ENCODE data around the gene SLC25A13. TPM values are rescaled to one million over a fixed set of nuclear protein-coding genes. Genes with fewer than 3 reads are reported as not detected.
"Not testable (repeated sequence)": the region's sequence is repeated elsewhere in the genome, so short reads cannot be mapped to it uniquely, and the experiment has no call there.

Gene SLC25A13, protein sequence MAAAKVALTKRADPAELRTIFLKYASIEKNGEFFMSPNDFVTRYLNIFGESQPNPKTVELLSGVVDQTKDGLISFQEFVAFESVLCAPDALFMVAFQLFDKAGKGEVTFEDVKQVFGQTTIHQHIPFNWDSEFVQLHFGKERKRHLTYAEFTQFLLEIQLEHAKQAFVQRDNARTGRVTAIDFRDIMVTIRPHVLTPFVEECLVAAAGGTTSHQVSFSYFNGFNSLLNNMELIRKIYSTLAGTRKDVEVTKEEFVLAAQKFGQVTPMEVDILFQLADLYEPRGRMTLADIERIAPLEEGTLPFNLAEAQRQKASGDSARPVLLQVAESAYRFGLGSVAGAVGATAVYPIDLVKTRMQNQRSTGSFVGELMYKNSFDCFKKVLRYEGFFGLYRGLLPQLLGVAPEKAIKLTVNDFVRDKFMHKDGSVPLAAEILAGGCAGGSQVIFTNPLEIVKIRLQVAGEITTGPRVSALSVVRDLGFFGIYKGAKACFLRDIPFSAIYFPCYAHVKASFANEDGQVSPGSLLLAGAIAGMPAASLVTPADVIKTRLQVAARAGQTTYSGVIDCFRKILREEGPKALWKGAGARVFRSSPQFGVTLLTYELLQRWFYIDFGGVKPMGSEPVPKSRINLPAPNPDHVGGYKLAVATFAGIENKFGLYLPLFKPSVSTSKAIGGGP
- 10.5 TPM for total RNA-seq
- long read RNA-seq, partial matches to known transcripts, result 1 of 8 reads
- long read RNA-seq, other reads (novel, unspliced or antisense), result 3 of 8 reads

- peak; percentile 98 for DNase-seq (ENCODE audit: low spot score)
- intact Hi-C loops (cut with DNase I), result loop anchor here (5.0 kb wide), 3 partner anchors 70 to 385 kb away; partner anchors contain the start of gene SEM1
Measured at GRCh38 chr7:96321658-96322372, at the start of gene SLC25A13. SLC25A13 (minus strand) TSS chr7:96322098; CDS start chr7:96321956, 142 bp downstream.

DNA sequence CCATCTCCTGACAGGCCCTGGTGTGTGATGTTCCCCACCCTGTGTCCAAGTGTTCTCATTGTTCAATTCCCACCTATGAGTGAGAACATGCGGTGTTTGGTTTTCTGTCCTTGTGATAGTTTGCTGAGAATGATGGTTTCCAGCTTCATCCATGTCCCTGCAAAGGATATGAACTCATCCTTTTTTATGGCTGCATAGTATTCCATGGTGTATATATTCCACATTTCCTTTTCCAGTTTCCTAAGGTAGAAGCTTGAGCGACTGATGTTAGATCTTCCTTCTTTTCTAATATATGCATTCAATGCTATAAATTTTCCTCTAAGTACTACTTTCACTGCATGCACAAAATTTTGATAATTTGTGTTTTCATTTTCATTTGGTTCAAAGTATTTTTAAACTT is 44.0 kb upstream of the SLC25A13 start:
- DNase-seq (ENCODE audit: low spot score); intact Hi-C loops (cut with DNase I): not testable (repeated sequence)

DNA sequence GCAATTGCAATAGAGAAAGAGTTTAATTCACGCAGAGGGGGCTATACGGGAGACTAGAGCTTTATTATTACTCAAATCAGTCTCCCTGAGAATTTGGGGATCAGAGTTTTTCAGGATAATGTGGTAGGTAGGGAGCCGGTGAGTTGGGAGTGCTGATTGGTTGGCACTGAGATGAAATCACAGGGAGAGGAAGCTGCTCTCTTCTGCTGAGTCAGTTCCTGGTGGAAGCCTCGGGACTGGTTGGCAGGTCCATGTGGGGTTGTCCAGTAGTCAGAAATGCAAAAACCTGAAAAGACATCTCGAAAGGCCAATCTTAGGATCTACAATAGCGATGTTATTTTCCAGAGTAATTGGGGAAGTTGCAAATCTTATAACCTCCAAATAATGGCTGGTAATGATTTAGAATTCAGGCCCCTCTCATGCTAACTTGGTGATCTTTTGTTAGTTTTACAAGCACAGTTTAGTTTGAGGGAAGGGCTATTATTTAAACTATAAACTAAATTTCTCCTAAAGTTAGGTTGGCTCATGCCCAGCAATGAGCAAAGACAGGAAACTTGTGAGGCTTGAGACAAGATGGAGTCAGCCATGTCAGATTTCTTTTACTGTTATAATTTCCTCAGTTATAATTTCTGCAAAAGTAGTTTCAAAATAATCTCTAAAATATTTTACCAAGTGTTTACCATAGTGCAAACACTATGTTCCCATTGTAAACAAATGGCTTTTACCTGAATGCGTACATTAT is 39.4 kb upstream of the SLC25A13 start:
- intact Hi-C loops (cut with DNase I), result no loop called here
- DNase-seq (ENCODE audit: low spot score), result no peak

GRCh38 chr7:96359876-96360275 is 38.0 kb upstream of the SLC25A13 start:
- DNase-seq (ENCODE audit: low spot score), result no peak
- intact Hi-C loops (cut with DNase I), result no loop called here

- intact Hi-C loops (cut with DNase I); DNase-seq (ENCODE audit: low spot score): not testable (repeated sequence)
Measured at GRCh38 chr7:96358236-96358971, 36.5 kb upstream of the SLC25A13 start.

DNA sequence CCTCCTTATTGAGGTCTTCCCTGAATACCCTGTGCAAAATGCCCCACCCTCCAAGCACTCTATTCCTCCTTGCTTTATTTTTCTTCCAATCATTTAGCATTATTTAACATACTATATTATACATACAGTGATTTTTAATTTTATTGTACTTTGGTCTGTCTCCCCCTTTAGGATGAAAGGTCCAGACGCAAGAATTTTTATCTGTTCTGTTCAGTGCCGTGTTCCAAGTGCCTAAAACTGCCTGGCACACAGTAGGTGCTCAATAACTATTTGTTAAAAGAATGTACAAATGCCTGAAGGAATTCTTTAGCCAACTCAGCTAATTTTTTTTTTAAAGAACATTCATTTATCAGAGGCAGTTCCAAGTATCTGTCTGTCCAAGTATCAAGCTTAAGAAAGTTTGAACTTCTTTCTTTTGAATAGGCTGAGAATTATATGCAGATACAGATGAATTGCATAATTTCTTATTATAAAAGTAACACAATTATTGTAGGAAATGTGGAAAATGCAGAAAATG is 34.1 kb upstream of the SLC25A13 start:
- DNase-seq (ENCODE audit: low spot score), result no peak
- intact Hi-C loops (cut with DNase I), result no loop called here

GRCh38 chr7:96354881-96355280 is 33.0 kb upstream of the SLC25A13 start:
- intact Hi-C loops (cut with DNase I), result no loop called here

GRCh38 chr7:96349572-96349971 is 27.7 kb upstream of the SLC25A13 start:
- intact Hi-C loops (cut with DNase I), result no loop called here
- no peak for DNase-seq (ENCODE audit: low spot score)

More at GRCh38 chr7:96354881-96355280, 33.0 kb upstream of the SLC25A13 start:
- DNase-seq (ENCODE audit: low spot score), result no peak

- intact Hi-C loops (cut with DNase I), result no loop called here
Measured at GRCh38 chr7:96347471-96347870, 25.6 kb upstream of the SLC25A13 start.

DNA sequence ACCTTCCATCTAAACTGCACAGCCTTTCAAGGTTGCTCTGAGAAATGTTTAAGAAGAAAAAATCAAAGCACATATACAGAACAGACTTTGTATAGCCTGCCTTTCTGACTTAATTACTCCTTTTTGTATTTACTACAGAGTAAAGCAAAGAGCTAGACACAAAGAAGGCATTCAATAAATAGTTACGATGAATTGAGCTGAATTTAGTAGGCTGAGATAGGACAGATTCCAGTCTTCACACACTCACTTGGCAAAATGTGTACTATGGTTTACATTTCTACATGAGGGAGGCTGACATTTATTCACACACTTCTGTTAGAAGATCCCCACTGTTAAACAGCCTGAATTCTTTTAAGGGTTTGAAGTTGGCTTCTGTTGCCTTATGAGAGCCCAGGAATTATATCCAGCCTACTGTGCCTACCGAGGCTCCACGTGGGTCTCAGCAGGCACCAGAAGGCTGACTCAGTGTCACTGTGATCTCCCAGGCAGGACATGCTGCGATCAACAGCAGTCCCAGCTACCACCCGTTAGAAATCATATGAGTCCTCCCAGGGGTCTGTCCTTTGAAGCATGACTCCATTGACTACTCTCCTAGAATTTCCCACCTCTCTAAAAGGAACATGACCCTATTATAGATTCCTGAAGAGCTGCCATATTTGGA is 24.5 kb upstream of the SLC25A13 start:
- DNase-seq (ENCODE audit: low spot score), result no peak
- intact Hi-C loops (cut with DNase I), result no loop called here

More at GRCh38 chr7:96347471-96347870, 25.6 kb upstream of the SLC25A13 start:
- DNase-seq (ENCODE audit: low spot score), result no peak

GRCh38 chr7:96344236-96344635 is 22.3 kb upstream of the SLC25A13 start:
- DNase-seq (ENCODE audit: low spot score), result no peak
- intact Hi-C loops (cut with DNase I), result no loop called here

GRCh38 chr7:96342049-96342448 is 20.2 kb upstream of the SLC25A13 start:
- DNase-seq (ENCODE audit: low spot score), result no peak
- intact Hi-C loops (cut with DNase I), result no loop called here

GRCh38 chr7:96337519-96337918 is 15.6 kb upstream of the SLC25A13 start:
- intact Hi-C loops (cut with DNase I), result no loop called here
- no peak for DNase-seq (ENCODE audit: low spot score)

- DNase-seq (ENCODE audit: low spot score), result no peak
- intact Hi-C loops (cut with DNase I), result no loop called here
Measured at GRCh38 chr7:96332325-96332724, 10.4 kb upstream of the SLC25A13 start.

GRCh38 chr7:96331775-96332174 is 9.9 kb upstream of the SLC25A13 start:
- intact Hi-C loops (cut with DNase I), result no loop called here
- no peak for DNase-seq (ENCODE audit: low spot score)

DNA sequence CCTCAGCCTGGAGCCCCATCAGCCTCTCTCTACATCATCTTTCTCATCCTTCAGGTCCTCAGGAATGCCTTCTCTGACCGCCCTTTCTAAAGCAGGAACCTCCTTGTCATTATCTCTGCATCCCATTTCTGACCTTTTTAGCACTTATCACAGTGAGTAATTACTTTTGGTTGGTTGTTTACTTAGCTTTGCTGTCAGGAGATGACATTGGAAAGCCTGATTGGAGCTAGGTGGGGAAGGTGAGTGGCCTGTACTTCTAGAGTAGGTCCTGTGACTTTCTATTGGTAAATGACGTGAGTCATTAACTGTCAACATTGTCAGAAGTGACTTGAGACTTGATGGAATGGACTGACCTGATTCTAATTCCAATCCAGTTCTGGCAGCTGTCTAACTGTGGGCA is 9.3 kb upstream of the SLC25A13 start:
- intact Hi-C loops (cut with DNase I), result no loop called here
- DNase-seq (ENCODE audit: low spot score), result no peak

DNA sequence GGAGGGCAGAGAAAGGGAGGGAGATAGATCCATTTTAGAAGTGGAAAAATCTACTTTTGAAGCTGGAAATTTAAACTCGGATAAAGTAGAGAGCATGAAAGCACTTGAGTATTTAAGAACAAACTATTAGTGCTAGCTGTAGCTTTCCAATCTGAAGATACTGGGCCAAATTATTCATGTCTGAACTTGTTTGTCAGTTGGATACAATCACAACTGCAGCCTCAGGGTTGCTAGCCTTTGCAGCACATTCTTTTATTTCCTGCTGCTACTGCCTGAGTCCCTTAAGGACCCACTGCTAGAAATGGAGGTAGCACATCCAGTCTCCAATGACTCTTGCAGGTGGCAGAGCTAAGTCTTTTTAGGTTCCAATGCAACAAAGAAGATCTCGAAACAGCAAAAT is 8.3 kb upstream of the SLC25A13 start:
- no peak for DNase-seq (ENCODE audit: low spot score)
- intact Hi-C loops (cut with DNase I), result no loop called here

DNA sequence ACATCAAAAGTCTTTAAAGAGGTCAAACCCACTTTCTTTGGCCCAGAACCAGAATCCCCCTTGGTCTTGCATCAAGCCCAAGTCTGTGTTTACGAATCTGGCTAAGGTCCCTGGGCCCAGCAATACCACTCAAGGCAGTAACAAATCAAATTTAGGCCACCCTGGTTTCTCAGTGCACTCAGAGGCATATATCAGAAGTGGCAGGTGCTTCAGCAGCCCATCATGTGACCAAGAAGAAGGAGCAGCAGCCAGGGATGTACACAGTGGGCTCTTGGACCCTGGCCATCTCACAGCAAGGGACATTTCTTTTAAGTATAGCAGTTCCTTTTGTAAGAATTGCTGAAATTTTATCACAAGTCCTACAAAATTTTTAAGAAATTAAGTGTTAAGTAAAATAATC is 7.3 kb upstream of the SLC25A13 start:
- intact Hi-C loops (cut with DNase I), result no loop called here
- DNase-seq (ENCODE audit: low spot score), result no peak
